Measurements from ENCODE around the gene STT3A.

Gene STT3A

DNA sequence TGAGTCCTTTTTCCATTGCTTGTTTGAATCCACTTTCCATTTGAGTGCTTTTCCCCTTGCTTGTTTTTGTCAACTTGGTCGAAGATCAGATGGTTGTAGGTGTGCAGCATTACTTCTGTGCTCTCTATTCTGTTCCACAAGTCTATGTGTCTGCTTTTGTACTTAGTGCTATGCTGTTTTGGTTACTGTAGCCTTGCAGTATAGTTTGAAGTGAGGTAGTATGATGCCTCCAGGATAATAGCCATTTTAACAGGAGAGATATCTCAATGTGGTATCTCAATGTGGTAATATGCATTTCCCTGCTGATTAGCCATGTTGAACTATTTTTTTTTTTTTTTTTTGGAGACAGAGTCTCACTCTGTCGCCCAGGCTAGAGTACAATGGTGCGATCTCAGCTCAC lies 71.3 kb downstream of the STT3A start:
- no peak for DNase-seq (ENCODE audit: low read depth, low spot score)

DNA sequence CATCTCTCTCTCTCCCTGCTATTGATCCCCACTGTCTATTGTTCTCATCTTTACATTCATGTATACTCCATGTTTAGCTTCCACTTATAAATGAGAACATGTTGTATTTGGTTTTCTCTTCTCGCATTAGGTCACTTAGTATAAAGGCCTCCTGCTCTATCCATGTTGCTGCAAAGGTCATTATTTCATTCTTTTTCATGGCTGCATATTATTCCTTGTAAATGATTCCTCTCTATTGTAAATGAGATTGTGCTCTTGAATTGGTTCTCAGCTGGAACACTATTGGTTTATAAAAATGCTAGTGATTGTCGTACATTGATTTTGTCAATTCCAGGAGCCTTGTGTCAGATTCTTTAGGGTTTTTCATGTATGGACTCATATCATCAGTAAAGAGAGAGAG lies 74.5 kb downstream of the STT3A start:
- no peak for DNase-seq (ENCODE audit: low read depth, low spot score)

GRCh38 chr11:125670172-125670571 lies 77.5 kb downstream of the STT3A start:
- DNase-seq (ENCODE audit: low read depth, low spot score), result no peak

DNA sequence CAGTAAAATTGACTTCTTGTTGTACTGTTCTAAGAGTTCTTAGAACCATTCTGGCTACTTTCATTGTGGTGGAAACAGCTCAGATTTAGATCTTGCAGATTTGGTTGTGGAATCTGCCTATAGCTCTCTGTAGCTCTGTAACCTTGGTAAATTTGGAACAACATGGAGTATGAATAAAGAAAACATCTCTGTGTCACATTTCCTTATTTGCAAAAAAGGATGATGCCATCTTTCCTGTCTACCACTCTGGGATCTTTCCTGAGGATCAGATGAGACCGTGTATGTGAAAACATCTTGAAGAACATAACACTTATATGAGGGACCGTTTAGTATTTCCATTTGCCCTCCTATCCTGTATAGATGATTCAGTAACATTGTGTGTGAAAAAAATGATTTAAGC lies 78.9 kb downstream of the STT3A start:
- no peak for DNase-seq (ENCODE audit: low read depth, low spot score)

All from astrocyte of the hippocampus (primary cell).